GM18870 (cell line): ENCODE results near the gene GLRA3.
"Not testable (repeated sequence)": the region's sequence is repeated elsewhere in the genome, so short reads cannot be mapped to it uniquely, and the experiment has no call there.

Source experiments
- ATAC-seq: cut with Tn5 transposase; IDR thresholded peaks from one replicate; pipeline ENCODE4 v1.9.1; 2021; ENCODE audit warnings: moderate library complexity; ENCODE audit not compliant: unreplicated experiment

The GLRA3 gene

GRCh38 chr4:174813292-174813691, 15.8 kb downstream of the GLRA3 start:
- ATAC-seq = no peak

GRCh38 chr4:174810834-174811233, 18.2 kb downstream of the GLRA3 start:
- ATAC-seq = no peak

GRCh38 chr4:174808836-174809235, 20.2 kb downstream of the GLRA3 start:
- no peak for ATAC-seq

GRCh38 chr4:174808119-174808518, 20.9 kb downstream of the GLRA3 start:
- ATAC-seq = no peak

- ATAC-seq = no peak
Observed at GRCh38 chr4:174805746-174806145, 23.3 kb downstream of the GLRA3 start.

GRCh38 chr4:174794543-174795094, 34.4 kb downstream of the GLRA3 start:
- ATAC-seq = no peak

- ATAC-seq = no peak
Observed at GRCh38 chr4:174789657-174790056, 39.4 kb downstream of the GLRA3 start.

- not testable (repeated sequence) for ATAC-seq
Observed at GRCh38 chr4:174778274-174778986, 50.6 kb downstream of the GLRA3 start.

GRCh38 chr4:174775366-174775765, 53.7 kb downstream of the GLRA3 start:
- no peak for ATAC-seq

GRCh38 chr4:174764105-174764729, 64.8 kb downstream of the GLRA3 start:
- peak; percentile 50 for ATAC-seq

- ATAC-seq = peak; percentile 94
Observed at GRCh38 chr4:174763454-174764104, 65.5 kb downstream of the GLRA3 start.

- ATAC-seq = no peak
Observed at GRCh38 chr4:174761451-174761850, 67.6 kb downstream of the GLRA3 start.

GRCh38 chr4:174757736-174758135, 71.3 kb downstream of the GLRA3 start:
- ATAC-seq = no peak

- ATAC-seq = no peak
Observed at GRCh38 chr4:174753021-174753420, 76.0 kb downstream of the GLRA3 start.

- ATAC-seq = no peak
Observed at GRCh38 chr4:174752026-174752425, 77.0 kb downstream of the GLRA3 start.

- no peak for ATAC-seq
Observed at GRCh38 chr4:174749091-174749490, 80.0 kb downstream of the GLRA3 start.

- ATAC-seq = no peak
Observed at GRCh38 chr4:174746710-174747109, 82.3 kb downstream of the GLRA3 start.

- ATAC-seq = no peak
Observed at GRCh38 chr4:174742561-174742960, 86.5 kb downstream of the GLRA3 start.

- ATAC-seq = no peak
Observed at GRCh38 chr4:174739576-174739975, 89.5 kb downstream of the GLRA3 start.

- no peak for ATAC-seq
Observed at GRCh38 chr4:174734181-174734580, 94.9 kb downstream of the GLRA3 start.

GRCh38 chr4:174717828-174718227, 111.2 kb downstream of the GLRA3 start:
- ATAC-seq = no peak
